Measurements from ENCODE around the gene GORAB. TPM values are rescaled to one million over a fixed set of nuclear protein-coding genes. Genes with fewer than 3 reads are reported as not detected.

GORAB gene
- total RNA-seq, 4 donors from 2014 or later, result 19.7 to 52.8 (median 28.7) TPM

DNA sequence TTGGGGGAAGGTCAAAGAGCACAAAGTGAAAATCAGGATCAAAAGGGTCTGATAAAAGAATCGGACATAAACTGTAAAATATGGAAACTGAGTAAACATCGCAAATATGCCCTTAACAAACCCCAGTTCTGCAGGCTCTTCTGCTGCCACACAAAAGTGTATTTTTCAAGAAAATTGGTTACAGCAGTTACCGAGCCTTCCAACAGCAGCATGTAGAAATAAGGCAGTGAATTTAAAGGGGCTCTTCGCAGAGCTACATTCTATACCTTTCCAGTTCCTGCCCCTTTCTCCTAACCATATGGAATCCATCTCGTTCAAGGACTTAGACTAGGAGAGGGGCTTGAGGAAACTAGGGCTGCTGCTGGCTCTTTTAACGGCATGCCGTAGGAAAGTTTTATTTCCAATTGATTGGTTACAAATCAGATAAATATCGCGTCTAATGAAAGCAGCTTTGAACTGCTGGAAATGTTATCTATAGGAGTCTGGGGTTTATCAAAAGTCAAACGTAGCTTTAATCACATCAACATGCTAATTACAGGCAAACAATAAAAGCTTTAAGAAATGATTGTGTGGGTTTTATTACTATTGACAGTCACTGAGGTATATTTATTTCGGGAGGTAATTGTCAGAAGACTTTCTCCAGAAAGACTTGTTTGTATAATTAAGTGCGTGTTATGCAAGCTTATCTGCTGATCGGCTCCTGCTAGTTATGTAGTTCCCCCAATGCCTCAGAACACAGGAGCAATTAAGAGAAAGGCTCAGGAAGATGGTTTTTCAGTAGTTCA lies 59.1 kb downstream of the GORAB start:
- no peaks in the 10 kb centered on the region for H3K36me3 ChIP-seq
- DNase-seq, result no peak
- no peaks in the 10 kb centered on the region for H3K27me3 ChIP-seq
- no peaks in the 10 kb centered on the region for H3K9me3 ChIP-seq
- H3K4me3 ChIP-seq, result no peak overlapping the region
- TF ChIP-seq POLR2A (IDR thresholded peaks at IDR 0.05), result no peak
- no peak for TF ChIP-seq CTCF (IDR thresholded peaks at IDR 0.05)
- no peaks in the 10 kb centered on the region for H3K4me1 ChIP-seq
- no peak overlapping the region for H3K27ac ChIP-seq

- H3K9me3 ChIP-seq, result peaks cover 0 to 3% (median 0%) of the 10 kb centered on the region in 4 donors
- no peak overlapping the region for H3K4me3 ChIP-seq
- TF ChIP-seq POLR2A (IDR thresholded peaks at IDR 0.05) (no peak), CTCF (IDR thresholded peaks at IDR 0.05) (no peak)
- no peaks in the 10 kb centered on the region for H3K36me3 ChIP-seq
- no peak overlapping the region for H3K27ac ChIP-seq
- H3K4me1 ChIP-seq, result no peaks in the 10 kb centered on the region
- H3K27me3 ChIP-seq, result no peaks in the 10 kb centered on the region
- no peak for DNase-seq
Observed at GRCh38 chr1:170592591-170593111, 60.7 kb downstream of the GORAB start.

GRCh38 chr1:170593173-170594011 lies 61.4 kb downstream of the GORAB start:
- peaks cover 0 to 3% (median 0%) of the 10 kb centered on the region in 4 donors for H3K9me3 ChIP-seq
- no peaks in the 10 kb centered on the region for H3K36me3 ChIP-seq
- no peak overlapping the region for H3K27ac ChIP-seq
- H3K4me3 ChIP-seq, result no peak overlapping the region
- DNase-seq, result no peak
- no peak for TF ChIP-seq POLR2A (IDR thresholded peaks at IDR 0.05)
- no peak for TF ChIP-seq CTCF (IDR thresholded peaks at IDR 0.05)
- no peaks in the 10 kb centered on the region for H3K4me1 ChIP-seq
- no peaks in the 10 kb centered on the region for H3K27me3 ChIP-seq

- Histone ChIP-seq H3K4me1 (no peaks in the 10 kb centered on the region), H3K36me3 (no peaks in the 10 kb centered on the region), H3K4me3 (no peak overlapping the region), H3K9me3 (peaks cover 0 to 3% (median 0%) of the 10 kb centered on the region in 4 donors), H3K27ac (no peak overlapping the region), H3K27me3 (no peaks in the 10 kb centered on the region)
- TF ChIP-seq POLR2A (IDR thresholded peaks at IDR 0.05), result no peak
- TF ChIP-seq CTCF (IDR thresholded peaks at IDR 0.05), result no peak
- DNase-seq, result no peak
Observed at GRCh38 chr1:170594066-170594626, 62.2 kb downstream of the GORAB start.

- Histone ChIP-seq H3K4me1 (no peaks in the 10 kb centered on the region), H3K4me3 (no peak overlapping the region), H3K27me3 (no peaks in the 10 kb centered on the region), H3K36me3 (no peaks in the 10 kb centered on the region), H3K27ac (no peak overlapping the region), H3K9me3 (peaks cover 0 to 3% (median 0%) of the 10 kb centered on the region in 4 donors)
- DNase-seq, result no peak
- TF ChIP-seq CTCF (IDR thresholded peaks at IDR 0.05) (no peak), POLR2A (IDR thresholded peaks at IDR 0.05) (no peak)
Observed at GRCh38 chr1:170596701-170597100, 64.7 kb downstream of the GORAB start.
